ENCODE measurements around the gene RHEB.

Gene RHEB

DNA sequence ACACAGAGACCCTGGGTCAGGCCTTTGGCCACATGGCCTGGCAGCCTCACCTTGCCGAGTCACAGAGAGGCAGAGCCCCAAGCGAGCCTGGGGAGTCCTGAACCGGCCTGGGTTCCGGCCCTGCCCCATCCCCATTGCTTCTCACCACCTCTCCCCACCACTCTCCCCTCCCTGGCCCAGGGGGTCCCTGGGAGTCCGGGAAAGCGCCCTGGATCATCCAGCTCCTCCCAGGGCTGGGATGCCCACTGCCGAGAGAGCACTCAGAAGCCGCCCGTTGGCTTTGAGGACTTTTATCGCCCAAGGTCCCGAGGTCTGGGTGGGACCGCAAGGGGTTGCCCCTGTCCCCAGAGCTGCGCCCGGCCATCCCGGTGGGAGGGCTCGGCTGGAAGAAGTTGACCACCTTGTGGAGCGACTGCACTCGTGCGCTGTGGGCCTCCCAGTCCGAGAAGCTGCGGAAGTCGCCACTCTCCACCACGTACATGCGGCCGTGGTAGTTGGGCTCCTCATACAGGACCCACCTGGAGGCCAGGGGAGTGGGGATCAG lies 87.9 kb downstream of the RHEB start:
- DNase-seq (ENCODE audit: low spot score) = no peak

DNA sequence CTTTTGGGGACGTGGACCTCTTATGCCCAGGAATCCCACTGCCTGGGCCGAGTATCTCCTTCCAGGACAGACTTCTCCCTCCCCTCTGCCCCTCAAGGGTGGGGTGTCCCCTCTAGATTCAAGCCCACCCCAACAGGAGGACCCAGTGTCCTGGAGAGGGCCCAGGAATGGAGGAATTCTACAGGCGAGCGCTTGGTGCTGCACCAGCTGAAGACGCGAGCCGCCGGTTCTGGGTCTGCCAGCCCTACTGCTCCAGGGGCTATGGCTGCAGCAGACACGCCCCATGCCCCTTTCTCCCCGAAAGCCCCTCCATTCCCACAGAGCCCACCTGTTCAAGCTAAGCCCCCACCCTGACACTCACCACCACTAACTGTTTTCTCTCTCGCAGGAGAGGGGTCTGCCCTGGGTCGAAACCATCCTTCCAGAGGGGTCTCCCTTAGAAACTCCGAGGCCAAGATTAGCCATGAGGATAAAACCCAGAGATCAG lies 88.4 kb downstream of the RHEB start:
- no peak for DNase-seq (ENCODE audit: low spot score)

DNA sequence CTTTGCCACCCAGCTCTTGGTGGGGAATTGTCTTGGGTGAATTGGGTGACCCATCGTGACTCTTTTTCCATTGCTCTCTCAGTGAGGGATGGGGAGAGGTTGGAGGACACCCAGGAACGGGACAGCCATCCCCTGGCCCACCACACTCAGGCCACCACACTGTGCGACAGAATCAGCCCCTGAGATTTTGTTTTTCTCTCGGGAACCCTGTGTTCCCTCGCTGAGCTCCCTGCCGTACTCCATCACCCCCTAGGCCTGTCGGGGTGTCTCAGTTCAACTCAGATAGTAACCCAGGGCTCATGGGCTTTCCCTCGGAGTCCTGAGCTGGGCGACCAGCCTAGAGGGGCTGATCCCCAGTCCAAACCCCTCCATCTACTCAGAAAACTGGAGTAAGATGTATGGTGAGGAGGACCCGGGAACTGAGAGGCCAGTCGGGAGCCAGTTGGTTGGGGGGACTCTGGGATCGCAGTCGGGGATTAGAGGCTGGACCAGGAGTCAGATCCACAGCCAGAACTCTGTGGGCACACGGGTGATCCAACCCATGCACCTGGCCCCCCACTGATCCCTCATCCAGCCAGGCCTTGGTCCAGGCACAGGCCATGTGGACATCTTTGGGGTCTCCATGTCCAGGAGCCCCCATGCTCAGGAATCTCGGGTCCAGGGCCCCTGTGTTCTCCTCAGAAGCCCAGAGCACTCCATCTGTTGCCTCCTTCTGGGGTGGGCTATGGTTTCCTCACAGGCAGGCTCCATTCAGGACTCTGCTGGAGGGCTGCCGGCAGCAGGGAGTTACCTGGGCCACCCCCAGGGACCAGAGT lies 89.1 kb downstream of the RHEB start:
- no peak for DNase-seq (ENCODE audit: low spot score)

DNA sequence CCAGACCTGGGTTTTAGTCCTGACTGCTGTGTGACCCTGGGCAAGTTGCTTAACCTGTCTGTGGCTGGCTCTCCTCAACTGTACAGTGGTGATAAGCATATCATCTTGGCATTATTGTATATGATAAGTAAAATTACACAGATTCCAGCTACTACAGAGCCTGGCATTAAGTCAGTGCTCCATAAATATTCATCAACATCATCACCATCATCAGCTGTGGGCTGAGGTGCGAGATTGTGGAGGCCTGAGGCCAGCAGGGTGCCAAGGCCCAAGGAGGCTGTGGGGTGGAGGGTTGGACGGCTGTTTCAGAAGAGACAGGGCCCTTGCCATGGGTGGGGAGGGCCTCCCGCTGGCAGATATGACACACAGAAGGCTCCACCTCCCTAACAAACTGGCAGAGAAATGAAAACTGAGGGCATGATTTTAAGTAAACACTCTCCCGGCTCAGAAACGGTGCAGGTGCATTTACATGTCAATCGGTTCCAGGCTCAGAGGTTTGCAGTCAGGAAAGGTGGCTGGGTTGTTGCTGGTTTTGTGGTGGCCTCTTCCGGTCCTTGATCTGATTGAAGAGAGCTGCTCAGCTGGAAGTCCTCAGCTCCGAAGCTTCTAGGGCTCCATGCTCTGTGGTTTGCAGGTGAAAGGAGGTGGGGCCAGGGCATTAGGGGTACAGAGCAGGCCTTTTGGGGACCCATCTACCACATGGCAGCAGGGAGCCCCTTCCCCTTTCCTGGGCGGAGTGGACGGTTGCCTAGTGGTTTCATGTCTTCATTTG lies 89.9 kb downstream of the RHEB start:
- DNase-seq (ENCODE audit: low spot score) = peak; percentile 70

DNA sequence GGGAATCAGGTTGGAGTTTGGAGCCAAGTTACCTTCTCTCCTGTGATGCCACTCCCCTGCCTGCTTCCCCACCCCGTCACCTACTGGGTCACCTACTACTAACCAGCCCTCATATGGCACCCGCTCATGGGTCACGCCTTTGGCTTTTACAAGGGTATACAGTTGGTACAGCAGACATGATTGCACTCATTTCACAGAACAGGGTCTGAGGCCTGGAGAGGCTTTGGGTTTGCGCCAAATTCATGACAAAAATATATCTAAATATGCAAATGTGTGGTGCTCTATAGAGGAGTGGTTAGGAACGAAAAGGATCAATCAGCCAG lies 90.5 kb downstream of the RHEB start:
- DNase-seq (ENCODE audit: low spot score) = no peak

DNA sequence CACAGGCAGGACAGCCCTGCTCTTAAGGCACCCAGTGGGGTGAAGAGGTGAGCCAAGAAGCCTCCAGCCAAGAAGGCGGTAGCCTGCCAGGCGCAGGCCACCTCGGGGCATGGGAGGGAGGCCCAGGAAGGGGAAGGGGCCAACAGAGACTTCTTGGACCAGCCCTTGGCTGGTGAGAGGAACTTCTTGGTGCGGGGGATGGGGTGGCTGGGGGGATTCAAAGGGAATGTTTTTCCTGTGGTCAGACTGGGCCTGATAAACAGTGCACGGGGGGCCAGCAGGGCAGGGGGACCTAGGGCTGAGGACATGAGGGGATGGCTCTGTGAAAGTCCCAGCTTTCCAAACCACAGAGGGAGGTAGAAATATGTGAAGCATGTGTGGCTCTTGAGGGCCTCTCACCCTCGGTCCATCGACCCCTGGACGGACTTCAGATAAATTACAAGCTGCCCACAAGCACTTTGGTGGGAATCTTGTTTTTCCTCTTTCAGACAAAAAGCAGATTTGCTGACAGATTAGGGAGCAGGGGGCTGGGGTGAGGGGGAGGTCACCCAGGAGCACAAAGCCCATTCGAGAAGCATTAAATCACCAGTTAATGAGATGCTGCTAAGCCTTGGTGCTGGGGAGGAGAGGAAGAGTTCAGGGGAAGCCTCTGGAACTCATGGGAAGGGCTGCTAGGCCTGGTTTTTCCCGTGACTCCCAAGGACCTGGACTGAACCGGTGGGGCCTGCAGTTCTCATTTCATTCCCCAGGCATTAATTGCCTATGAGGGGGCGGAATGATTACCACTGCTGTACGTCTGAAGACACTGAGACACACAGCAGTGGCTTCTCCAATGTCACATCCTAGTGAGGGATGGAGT lies 91.1 kb downstream of the RHEB start:
- DNase-seq (ENCODE audit: low spot score) = peak; percentile 70

DNA sequence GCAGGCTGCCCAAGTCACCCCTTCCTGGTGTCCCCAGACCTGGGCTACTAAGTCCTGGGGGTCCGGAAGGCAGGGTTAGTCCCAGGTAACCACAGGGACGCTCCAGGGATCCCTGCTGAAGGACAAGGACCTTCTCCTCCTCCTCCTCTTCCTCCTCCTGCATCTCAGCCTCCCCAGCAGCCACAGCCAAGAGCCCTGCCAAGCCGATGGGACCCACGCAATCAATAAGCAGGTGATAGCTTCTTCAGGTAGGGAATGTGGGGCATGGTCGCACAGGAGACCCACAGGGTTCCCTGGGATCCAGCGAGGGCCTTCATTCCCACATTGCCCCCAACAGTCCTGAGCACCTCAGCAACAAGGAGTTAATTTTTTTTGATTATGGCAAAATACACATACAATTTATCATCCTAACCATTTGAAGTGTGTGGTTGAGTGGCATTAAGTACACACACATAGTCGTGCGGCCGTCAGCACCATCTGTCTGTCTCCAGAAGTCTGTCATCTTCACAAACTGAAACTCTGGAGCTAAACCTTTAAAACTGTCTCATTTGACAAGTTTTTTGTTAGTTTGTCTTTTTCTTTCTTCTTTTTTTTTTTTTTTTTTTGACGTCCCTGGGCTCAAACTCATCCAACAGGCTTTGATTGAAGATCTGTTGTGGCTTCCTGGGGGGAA lies 91.9 kb downstream of the RHEB start:
- no peak for DNase-seq (ENCODE audit: low spot score)

DNA sequence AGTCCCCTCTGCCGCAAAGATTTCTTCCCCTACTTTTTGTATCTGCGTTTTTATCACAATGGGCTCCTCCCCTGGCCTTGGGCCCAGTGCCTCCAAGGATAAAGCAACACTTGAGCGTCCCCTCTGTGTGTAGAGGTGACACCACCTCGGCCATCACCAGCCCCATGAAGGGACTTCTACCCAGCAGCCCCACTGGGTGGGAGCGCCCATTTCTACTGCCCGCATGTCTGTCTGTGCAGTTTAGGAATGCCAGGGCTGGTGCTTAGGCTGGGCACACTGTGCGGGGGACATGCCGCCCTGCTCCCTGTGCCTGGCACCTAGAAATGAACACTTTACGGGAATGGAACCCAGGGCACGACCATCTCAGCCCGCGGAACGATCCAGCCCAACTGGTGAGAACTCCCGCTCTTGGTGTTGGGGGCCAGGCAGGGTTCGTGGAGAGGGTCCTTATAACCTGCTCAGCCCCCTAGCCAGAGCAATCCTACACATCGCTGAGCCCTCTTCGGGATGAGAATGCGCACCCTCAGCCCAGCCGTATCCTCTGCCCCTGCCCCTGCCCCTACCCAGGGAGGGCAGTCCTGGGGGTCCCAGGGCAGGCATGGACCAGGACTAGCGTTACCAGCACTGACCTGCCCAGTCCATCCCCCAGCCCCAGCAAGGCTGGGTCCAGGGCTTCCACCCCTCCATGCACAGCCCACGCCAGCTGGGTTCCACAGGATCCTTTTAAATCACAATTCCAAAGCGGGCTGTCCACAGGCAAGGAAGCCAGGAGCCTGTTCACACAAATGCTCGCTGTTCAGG lies 92.6 kb downstream of the RHEB start:
- DNase-seq (ENCODE audit: low spot score) = no peak

DNA sequence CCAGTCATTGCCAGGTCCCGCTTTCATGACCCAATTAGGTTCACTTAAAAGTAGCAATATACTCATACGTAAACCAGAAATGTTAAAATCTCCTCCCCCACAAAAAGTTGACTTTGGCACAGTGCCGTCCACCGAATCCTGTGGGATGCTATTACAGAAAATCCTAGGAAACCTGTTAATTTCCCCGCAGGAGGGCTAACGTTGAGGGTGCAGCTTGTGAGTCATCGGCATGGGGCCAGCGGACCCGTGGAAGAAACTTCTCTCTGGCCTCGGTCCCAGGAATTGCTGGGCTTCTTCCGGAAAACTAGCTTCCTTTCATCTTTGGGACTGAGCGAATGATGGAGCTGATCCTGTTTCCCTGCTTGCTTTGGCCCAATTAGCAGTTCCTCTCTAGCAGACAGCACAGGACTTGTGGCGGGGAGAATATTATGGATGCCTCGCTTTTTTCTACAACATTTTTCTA lies 93.2 kb downstream of the RHEB start:
- DNase-seq (ENCODE audit: low spot score) = no peak

DNA sequence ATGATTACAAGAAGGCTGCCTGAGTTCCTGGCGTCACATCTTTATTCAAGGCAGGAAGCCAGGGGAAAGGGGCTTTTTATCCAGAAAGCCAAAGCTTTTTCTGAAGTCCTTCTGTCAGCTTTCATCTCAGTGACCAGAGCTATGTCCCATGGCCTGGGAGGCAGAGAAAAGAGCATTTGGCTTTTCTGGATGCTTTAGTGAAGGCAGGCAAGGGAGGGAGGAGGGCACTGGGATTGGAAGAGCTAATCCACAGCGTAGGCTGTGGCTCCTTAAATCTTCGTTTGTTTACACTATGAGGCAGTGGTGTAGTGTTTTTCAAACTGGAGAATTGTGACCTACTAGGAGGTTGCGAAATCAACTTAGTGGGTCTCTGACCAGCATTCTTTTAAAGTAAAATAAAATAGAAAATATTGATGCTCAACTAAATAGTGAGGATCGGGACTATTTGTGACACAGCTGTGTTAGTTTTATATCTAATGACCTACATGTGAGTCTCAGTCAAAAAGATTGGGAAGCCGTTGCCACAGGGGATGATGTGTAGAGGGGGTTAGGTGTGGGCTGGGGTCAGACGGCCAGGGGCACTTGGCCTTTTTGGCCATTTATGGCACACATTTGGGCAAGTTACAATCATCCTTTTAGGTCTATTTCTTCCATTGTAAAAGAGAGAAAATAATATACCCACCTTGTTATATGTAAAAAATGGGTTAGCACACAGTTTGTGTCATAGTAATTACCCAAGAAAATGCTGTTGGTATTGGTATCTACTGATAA lies 93.8 kb downstream of the RHEB start:
- DNase-seq (ENCODE audit: low spot score) = no peak

DNA sequence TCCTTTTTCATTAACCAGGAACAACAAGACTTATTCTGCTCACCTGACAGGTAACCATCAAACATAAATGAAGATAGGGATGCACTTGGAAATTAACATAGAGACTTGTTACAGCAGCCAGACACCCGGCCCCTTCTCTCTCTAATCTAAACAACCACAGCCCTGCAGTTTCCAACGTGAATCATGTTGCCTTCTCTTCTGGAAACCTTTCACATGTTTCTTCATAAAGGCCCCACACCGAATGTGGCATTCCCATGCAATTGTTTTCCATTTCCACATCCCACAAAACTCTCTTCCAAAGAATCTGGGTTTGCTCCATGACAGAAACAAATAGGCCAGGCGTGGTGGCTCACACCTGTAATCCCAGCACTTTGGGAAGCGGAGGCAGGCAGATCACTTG lies 94.9 kb downstream of the RHEB start:
- DNase-seq (ENCODE audit: low spot score) = no peak

DNA sequence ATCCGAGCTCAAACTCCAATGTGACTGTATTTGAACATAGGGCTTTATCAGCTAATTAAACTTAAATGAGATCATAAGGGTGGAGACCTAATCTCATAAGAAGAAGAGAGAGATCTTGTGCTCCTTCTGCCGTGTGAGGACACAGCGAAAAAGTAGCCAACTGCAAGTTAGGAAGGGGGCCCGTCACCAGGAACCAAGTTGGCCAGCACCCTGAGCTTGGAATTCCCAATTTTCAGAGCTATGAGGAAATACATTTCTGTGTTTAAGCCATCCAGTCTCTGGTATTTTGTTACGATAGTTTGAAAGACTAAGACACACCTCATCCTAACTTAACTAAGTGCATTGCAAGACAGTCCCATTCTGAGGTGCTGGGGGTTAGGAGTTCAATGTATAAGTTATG lies 95.8 kb downstream of the RHEB start:
- no peak for DNase-seq (ENCODE audit: low spot score)

DNA sequence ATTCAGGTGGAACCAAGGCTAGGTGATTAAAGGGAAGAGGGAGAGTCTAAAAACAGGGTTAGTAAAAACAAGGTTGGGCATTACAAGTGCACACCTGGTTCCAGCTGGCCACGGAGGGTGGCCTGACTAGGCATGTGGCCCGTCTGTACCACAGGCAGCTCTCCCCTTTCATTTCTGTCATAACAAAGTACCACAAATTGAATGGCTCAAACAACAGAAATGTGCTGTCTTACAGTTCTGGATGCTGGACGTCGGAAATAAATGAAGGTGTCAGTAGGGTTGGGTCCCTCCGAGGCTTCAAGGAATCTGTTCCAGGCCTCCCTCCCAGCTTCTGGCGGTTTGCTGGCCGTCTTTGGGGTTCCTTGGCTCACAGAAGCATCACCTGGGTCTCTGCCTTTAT lies 96.5 kb downstream of the RHEB start:
- no peak for DNase-seq (ENCODE audit: low spot score)

DNA sequence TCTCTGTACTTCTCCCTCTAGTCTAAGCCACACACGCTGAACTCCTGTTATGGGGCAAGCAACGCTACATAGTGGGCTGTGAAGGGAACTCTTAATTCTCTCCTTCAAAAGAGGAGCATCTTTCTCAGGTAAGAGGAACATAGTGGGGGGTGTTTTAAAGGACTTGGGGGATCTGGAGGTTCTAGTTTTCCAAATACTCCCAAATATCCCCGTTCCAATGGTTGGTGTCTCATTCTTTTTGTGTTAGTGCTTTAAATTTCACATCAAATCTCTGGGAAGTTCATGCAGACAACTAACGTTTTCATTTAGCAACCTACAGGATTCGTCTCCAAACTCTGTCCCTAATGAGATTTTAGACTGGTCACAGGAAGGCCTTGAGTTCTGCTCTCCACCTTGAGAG lies 97.5 kb downstream of the RHEB start:
- no peak for DNase-seq (ENCODE audit: low spot score)

DNA sequence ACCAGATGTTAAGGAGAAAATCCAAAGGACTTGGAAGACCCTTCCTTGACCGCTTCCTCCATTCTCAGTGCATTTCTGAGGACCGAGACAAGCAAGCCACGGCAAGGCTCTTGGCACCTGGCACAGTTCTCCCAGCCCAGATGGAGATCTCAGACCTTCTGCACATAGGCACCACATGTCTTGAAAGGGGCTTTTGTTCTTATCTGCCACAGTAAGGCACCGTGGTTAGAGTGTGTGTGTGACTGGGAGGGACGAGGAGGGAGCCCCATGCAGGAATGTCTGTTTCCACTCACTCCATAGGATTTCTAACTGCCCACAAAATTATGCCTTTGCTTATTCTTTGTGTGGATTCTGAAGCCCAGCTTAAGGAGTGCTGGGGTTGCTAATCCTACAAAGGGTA lies 99.6 kb downstream of the RHEB start:
- no peak for DNase-seq (ENCODE audit: low spot score)

DNA sequence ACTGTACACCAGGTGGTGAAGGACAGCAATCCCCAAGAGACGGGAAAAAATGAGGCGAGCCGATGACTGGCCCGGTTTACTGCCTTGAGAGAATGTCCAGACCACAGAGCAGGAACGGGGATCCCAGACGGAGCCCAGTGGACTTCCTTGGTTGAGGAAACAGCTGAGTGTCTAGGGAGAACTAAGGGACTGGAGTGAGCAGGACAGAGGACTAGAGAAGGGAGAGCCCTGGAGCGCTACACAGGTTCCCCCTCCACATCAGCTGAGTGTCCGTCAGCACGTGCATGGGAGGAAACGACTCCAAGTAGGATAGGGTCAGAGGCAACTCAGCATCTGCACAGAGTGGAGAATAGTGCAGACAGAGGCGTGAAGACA lies 102.8 kb downstream of the RHEB start:
- DNase-seq (ENCODE audit: low spot score) = no peak

DNA sequence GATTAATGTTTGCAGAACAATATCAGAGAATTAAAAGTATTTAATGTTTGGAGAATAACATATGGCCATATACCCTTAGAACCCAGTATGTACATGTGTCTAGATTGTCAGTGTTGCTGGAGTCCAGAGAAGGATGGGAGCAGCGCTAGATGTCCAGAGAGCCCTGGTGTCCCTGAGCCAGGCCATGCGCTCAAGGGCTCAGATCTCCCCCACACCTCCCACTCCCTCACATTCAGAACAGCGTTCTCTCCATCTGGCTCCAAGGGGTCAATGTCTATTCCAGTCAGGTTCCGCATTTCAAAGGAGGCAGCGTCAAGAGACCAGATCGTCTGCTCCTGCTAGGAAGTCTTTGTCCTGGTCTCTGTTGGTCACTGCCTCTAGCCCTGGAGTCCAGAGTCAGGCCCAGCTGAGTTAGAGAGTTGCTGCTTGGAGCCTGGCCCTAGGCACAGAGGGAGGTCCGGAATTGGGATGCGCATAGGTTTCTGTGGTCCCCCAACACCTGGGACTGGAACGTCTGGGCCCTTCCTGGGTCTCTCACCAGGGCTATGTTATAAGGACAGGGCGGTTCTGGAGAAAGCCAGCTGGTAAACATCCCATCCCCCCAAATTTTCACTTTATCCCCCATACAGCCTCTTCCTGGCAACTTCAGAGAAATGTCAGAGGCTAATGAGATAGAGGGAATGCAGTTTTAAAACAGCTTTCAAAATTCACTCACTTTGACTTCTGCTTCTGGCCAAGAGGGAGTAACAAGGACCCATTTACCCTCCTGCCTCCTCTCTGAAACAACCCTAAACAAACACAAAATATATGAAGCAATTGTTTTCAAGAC lies 103.4 kb downstream of the RHEB start:
- DNase-seq (ENCODE audit: low spot score) = no peak
